Suprapubic skin (tissue), 3 donors: ENCODE data around the gene NADK2.

ENCODE experiments used
- CTCF ChIP-seq, 2 donors: fragments of 200-600 bp in 1 of 2; fragments of 450-650 bp in 1 of 2; sonication (generic) in 1 of 2; IDR thresholded peaks; one replicate each; pipeline ENCODE4 v1.5.1; 2016 to 2019; ENCODE audit warnings: antibody characterized with exemption in 2 of 2, mild to moderate bottlenecking in 1 of 2, moderate library complexity in 1 of 2
- EP300 ChIP-seq: sonication (generic); formaldehyde crosslinking; IDR thresholded peaks from one replicate; pipeline ENCODE4 v1.6.1; 2017; ENCODE audit warnings: antibody characterized with exemption
- POLR2A ChIP-seq, 2 donors: fragments of 450-650 bp; IDR thresholded peaks; one replicate each; pipeline ENCODE4 v1.6.1; 2017; ENCODE audit warnings: antibody characterized with exemption in 2 of 2, mild to moderate bottlenecking in 2 of 2, moderate library complexity in 2 of 2

GRCh38 chr5:36158144-36158543 is 83.6 kb downstream of the NADK2 start:
- TF ChIP-seq EP300 (no peak), CTCF (IDR thresholded peaks at IDR 0.05) (no peak), POLR2A (IDR thresholded peaks at IDR 0.05) (no peak)
